Stimulated activated CD8-positive, alpha-beta memory T cell treated with anti-CD3 and anti-CD28 coated beads, Interleukin-2, amount 100 ng/mL, for 48 hours (primary cell): Measurements from ENCODE around the gene ABHD16B.
"Not testable (repeated sequence)": the region's sequence is repeated elsewhere in the genome, so short reads cannot be mapped to it uniquely, and the experiment has no call there.

Experiments used
- DNase-seq, 2 donors: peaks; one replicate each; pipeline ENCODE4 v3.0.0-alpha.2; 2020; ENCODE audit warnings: low read depth in 2 of 2

ABHD16B gene

GRCh38 chr20:63877755-63878470, 16.6 kb downstream of the ABHD16B start:
- no peak for DNase-seq

DNA sequence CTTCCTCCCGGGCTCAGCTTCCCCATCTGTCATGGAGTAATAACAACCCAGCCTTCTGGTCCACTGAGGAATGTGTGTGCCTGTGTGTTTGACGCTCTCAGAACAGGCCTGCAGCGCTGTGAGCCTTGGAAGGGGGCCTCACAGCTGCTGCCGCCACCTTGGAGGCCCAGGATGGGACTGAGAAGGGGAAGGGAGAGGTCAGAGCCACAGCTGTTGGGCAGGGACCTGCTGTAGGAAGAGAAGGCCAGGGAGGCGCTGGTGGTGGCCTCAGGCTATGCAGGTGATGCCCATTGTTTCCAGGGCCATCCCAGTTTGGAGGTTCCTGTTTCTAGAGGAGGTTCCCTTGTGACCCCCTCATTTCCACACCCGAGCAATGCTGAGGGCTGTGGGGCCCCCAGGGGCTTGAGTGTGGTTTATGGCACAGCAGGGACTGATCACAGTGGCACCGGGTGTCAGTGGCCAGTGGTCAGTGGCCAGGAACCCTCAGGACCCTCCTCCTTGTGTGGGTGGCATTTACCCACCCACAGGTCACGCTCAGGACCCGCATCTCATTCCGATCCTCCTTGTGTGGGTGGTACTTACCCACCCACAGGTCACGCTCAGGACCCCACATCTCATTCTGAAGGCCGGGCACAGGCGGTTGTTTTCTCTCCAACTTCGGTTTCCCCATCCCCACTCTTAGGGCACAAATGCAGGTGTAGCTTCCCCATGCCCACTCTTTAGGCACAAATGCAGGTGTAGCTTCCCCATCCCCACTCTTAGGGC, 17.8 kb downstream of the ABHD16B start:
- no peak for DNase-seq

DNA sequence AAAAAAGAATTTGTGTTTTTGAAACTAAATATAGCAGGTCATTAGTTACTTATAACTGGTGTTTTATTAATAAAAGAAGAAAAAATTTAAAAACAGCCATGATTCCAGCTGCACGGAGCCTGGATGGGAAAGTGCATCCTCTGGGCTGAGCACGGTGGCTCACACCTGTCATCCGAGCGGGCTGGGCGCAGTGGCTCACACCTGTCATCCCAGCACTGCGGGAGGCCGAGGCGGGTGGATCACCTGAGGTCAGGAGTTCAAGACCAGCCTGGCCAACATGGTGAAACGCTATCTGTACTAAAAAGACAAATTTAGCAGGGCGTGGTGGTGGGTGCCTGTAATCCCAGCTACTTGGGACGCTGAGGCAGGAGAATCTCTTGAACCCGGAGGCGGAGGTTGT, 19.6 kb downstream of the ABHD16B start:
- DNase-seq, result not testable (repeated sequence)

DNA sequence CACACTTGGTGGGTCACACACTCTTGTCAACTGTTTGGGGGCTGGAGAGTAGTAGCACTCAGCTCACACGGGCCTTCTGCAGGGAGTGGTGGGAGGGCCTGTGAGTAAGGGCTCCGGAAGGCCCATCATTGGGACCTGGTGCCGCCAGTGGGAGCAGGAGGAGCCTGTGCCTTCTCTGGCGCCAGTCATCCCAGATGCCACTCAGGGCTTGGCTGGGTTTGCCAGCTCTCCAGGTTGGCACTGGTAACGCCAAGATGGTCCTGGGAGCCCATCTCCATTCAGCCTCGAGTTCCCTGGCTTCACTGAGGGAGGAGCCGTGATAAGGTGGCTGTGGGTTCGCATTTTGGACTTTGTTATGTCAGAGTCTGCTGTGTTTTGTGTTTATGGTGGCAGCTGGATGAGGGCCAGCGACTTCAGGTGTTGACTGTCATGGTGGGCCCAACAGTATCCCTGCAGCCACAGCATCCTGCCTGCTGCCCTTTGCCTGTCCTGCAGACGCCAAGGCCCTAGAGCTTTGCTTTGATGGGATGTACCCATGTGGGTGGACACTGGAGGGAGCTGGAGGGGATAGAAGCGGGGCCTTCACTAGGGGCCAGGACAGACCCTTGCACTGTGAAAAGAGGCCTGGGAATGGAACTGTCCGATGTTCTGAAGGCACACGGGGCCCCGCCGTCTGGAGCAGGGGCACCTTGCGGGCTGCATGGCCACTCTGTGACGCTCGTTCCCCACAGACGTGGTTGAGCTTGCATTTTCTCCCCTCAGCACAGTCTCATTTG, 20.3 kb downstream of the ABHD16B start:
- no peak for DNase-seq

- DNase-seq, result no peak
Measured at GRCh38 chr20:63882257-63883200, 21.2 kb downstream of the ABHD16B start.

DNA sequence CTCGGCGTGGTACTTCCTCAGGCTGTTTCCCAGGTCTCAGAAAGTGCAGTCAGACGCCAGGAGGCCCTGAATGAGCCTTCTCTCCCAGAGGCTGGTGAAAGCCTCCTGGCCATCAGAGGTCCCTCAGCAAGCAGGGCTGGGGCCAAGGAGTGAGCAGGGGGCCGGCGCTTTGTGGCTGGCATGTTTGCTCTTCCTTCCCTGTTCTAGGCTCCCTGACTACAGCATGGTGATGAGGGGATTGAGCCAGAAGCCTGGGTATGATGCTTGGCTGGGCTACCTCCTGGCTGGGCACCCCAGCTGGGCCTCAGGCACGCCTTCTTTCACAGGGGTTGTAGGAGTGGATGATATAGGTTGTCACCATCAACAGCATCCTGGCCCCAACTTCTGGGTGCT, 21.9 kb downstream of the ABHD16B start:
- no peak for DNase-seq

- DNase-seq, result no peak
Measured at GRCh38 chr20:63884506-63885263, 23.4 kb downstream of the ABHD16B start.

DNA sequence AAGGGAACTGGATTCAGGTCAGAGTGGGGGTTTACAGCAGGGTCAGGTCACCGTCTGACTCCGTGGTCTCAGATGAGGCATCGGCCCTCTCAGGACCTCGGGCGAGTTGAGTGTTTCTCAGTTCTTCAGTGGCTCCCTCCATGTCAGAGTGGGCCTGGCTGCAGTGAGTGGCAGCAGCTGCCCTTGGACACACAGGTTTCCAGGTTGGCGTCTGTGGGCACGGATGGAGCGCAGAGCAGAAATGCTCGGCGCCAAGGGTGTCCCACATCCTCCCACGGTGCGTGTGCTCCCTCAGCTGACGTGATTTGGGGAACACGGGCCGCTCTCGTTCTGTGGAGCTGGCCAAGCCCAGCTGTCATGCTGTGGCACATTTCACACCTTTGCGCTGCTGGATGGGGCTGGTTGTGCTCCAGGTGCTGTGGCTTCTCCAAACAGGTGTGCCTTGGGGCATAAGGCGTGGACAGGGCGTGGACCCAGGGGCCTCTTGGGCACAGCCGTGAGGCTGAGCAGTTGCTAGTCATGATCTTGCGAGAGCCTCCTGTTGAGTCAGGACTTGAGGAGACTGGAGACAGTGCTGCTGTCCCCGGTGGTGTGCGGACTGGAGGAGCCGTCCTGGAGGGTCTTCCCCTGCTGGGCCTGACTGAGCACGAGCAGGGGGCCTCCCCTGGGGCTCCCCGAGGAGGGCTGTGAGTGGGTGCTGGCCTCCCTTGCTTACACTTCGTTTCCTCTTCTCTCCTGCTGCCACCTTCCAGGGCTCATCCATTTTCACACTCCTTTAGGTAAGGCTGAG, 24.2 kb downstream of the ABHD16B start:
- no peak for DNase-seq

DNA sequence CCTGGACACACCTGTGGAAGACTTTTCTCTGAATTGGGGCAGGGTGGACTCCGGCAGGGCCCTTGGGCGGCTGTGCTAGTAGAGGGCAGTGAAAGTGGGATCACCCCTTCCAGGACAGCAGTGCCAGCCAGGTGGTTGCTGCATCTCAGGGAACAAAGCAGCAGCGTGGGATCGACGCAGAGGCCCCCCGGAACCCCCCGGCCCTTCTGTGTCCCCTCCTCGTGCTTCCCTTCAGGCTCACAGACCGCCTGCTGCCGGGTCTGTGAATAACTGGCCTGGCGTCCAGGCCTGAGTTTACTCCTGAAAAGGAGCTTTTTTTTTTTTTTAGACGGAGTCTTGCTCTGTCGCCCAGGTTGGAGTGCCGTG, 24.7 kb downstream of the ABHD16B start:
- DNase-seq, result no peak

GRCh38 chr20:63886921-63887320, 25.6 kb downstream of the ABHD16B start:
- DNase-seq, result no peak

DNA sequence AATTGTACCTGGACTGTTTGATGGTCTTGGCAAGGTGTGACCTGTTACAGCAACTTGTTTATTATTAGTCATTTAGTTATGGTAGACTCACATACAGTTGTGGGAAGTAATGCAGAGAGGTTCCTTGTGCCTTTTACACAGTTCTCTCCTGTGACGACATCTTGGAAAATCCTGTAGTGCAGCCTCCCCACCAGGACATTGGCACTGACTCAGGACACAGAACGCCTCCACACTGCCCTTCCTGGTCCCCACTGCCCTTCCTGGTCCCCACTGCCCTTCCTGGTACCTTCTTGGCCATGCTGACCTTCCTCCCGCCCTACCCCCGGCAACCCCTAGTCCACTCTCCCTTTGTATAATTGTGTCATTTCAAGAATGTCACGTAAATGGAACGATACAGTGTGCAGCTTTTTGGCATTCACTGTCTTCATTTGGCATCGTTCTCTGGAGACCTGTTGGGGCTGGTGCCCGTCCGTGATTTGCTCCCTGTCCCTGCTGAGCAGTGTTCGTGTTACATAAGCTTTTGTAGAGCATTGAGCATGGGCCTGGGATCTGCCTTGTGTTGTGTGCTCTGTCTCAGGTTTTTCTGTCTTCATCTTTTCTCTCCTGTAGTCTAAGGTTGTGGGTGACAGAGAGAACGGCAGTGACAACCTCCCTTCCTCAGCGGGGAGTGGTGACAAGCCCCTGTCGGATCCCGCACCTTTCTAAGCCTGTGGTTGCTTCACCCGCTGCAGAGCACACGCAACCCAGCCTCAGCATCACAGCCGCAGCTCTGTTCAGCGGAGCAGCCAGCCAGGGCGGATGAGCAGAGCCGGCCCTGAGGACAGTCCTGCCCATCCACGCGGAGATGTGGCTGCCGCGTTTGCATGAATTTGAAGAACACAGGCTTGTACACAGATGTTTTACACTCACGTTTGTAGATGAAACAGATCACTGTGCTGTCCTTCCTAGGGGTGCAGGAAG, 28.2 kb downstream of the ABHD16B start:
- no peak for DNase-seq

DNA sequence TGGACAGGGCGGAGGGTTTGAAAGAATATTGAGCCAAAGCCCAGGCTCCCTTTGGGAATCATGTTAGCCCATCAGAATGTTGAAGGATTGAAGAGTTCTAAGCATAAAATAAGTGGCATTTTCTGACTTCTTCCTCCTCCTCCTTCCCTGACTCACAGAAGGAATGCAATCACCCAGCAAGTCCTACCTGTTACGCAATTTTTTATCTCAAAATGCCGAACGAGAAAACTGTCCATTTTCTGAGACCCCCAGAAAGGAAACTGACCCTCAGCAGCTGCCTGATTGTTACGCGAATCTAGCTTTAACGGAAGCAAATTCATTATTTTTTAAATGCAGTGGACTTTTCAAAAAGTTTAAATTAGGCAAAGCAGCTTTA, 28.9 kb downstream of the ABHD16B start:
- no peak for DNase-seq

- no peak for DNase-seq
Measured at GRCh38 chr20:63890616-63891015, 29.3 kb downstream of the ABHD16B start.

DNA sequence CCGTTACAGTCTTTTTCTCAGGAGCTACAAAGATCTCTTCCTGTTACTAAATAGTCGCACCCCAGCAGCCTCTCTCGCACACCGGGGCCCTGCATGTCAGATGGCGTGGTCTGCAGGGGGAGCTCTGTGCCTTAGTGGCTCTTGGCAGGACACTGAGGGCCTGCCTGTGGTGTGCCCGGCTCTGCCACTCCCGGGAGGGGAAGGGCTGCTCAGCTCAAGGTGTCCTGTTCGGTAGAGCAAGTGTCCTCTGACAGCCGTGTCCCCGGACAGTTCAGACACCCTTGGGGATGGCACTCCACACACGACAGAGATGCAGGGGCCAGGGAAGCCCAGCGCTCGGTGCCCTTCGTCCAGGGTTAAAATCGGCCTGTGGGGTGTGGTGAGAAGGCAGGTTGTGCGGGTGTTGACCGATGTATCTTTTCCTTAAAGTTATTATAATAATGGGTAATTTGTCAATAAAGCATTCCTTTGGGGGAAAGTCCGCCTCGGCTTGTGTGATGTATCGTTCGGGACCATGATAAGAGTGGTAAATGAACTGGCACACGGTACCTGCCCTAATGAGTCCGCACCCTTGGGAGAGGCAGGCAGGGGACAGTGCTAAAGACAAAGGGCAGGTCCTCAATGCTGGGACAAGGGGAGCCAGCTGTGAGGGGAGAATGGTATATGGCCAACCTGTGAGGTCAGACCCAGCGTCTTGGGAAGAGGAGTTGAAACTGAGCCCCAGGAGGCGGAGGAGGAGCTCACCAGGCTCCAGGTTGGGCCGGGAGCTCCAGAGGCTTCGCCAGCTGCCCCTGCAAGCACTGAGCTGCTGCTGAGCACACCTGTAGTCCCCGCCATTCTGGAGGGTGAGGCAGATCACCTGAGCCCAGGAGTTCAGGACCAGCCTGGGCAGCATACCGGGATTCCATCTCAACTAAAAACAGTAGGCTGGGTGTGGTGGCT, 30.0 kb downstream of the ABHD16B start:
- no peak for DNase-seq

DNA sequence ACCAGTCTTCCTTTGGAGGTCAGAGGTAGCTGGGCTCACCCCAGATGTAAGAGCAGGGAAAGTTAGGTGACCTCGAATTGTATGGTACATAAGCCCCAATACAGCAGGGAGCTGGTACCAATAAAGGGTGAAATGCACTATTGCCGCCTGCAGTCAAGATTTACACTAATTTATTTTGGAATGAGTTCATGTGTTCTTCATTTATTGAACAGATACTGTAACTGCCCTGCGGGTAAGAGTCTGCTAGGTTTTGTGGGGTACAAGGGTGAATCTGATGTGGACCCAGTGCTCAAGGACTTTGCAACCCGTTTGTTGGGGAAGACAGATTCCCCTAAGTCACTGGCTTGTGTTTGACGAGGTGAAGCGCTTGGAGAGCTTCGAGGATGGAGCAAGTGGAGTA, 31.1 kb downstream of the ABHD16B start:
- DNase-seq, result no peak

DNA sequence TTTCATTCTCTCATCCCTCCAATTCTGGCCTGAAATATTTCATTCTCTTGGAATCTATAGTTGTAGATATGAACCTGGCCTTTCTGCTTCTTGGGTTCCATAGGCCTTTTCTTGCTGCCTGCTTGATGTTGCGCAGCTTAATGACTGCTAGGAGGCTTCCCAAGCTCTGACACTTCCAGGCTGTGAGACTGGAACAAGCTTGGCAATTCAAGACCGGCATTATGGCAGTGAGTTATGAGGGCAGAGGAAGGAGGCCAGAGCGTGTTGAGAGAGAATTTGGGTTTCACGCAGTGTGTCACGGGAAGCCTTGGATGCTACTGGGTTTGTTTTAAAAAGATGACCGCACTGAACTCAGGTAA, 32.7 kb downstream of the ABHD16B start:
- no peak for DNase-seq

DNA sequence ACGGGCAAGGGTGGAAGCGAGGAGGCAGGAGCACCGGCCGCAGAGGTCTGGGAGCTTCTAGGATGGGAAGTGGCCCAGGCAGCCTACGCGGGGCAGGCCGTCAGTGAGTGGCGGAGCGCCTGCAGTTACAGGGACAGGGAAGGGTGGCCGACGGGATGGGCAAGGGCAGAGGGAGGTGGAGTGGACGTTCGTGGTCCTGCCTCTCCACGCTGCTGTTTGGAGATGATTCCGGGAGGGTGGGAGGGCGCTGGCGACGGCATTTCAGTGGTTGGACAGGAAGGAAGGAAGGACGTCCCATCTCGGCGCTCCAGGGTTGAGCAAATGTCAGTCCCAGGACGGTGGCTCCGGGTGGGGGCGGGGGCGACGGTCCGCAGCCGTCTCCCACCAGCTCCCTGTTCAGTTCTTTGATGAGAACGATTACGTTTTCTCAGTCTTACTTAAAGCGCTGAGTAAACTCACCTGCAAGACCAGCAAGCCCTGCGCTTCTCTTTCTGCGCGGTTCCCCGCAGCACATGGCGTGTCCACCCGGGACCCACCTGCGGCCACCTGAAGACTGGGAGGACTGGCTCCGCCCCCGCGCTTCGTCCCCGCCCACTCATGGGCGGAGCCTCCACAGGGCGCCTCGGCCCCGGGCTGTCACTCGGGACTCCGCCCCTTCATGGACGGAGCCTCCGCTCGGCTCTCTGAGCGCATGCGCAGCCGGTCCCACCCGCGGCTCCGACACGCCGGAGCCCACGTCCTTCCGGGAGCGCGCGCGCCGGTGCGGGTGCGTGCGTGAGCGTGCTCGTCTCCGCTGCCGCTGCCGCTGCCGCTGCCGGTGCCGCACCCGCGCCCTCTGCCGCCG, 33.3 kb downstream of the ABHD16B start, which contains the start of gene DNAJC5:
Gene DNAJC5, plus strand, starts transcription at position 769 of the 844 bp plus-strand sequence. CDS start 33,220 bp downstream, outside the sequence.
- DNase-seq, result peak; percentile 93 to 94
